WERI-Rb-1 (cell line): ENCODE results near the gene NSMCE3.

Experiments used
- DNase-seq: peaks from one replicate; pipeline ENCODE4 v3.0.0-alpha.2; 2020
- H3K27ac ChIP-seq: fragments of 250-450 bp; sonication (Bioruptor Pico); 2 replicates; pipeline ENCODE4 v1.5.1; 2020; ENCODE audit warnings: mild to moderate bottlenecking, moderate library complexity
- H3K27me3 ChIP-seq: fragments of 250-450 bp; sonication (Bioruptor Pico); 2 replicates; pipeline ENCODE4 v1.5.1; 2021; ENCODE audit warnings: mild to moderate bottlenecking, low read depth, moderate library complexity; ENCODE audit not compliant: insufficient read depth, severe bottlenecking
- H3K36me3 ChIP-seq: fragments of 250-450 bp; sonication (Bioruptor Pico); 2 replicates; pipeline ENCODE4 v1.5.1; 2020; ENCODE audit warnings: mild to moderate bottlenecking, moderate library complexity
- H3K4me3 ChIP-seq: 2 replicates; pipeline ENCODE4 v1.5.1; 2011; ENCODE audit warnings: low read depth, mild to moderate bottlenecking, control low read depth, low read length
- H3K9me3 ChIP-seq: fragments of 250-450 bp; sonication (Bioruptor Pico); 2 replicates; pipeline ENCODE4 v1.5.1; 2021; ENCODE audit warnings: mild to moderate bottlenecking, moderate library complexity; ENCODE audit not compliant: severe bottlenecking
- CTCF ChIP-seq: IDR thresholded peaks from 2 replicates; pipeline ENCODE4 v1.5.1; 2011; ENCODE audit warnings: low read depth, mild to moderate bottlenecking, control low read depth, inconsistent platforms, low read length

Gene NSMCE3

GRCh38 chr15:29269485-29270168 lies at the start of gene NSMCE3:
NSMCE3 (minus strand) TSS chr15:29269822; CDS start chr15:29269705, 117 bp downstream.
- DNase-seq = peak; percentile 83
- Histone ChIP-seq H3K4me3 (peak within 1 kb of the TSS; percentile 80), H3K36me3 (no peaks in the 10 kb centered on the region), H3K27me3 (peaks cover 50% of the 10 kb centered on the region), H3K9me3 (peaks cover 4% of the 10 kb centered on the region), H3K27ac (peak within 1 kb of the TSS; percentile 17; the same call in 1 of the 2 replicates)
- TF ChIP-seq CTCF = no peak

DNA sequence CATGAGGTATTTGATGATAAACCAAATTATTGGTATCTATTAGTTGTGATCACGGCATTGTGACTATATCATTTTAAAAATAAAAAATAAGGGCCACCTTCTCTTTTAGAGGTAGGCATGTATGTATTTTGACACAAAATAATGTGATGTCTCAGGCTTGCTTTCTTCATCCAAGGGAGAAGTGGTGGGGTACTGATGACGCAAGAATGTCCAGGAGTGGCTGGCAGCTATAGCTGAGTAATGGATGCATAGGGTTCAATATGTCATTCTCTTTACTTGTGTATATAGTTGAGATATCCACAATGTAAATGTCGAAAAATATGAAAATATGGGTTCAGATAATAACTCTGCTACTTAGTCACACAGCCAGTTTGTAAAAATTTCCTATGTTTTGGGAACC lies 46.8 kb upstream of the NSMCE3 start:
- Histone ChIP-seq H3K9me3 (no peaks in the 10 kb centered on the region), H3K36me3 (no peaks in the 10 kb centered on the region), H3K27me3 (peaks cover 83% of the 10 kb centered on the region), H3K4me3 (no peak overlapping the region), H3K27ac (no peak overlapping the region)
- no peak for TF ChIP-seq CTCF
- no peak for DNase-seq

GRCh38 chr15:29312387-29312786 lies 42.8 kb upstream of the NSMCE3 start:
- DNase-seq = no peak
- no peak overlapping the region for H3K4me3 ChIP-seq
- no peak for TF ChIP-seq CTCF
- peaks cover 86% of the 10 kb centered on the region for H3K27me3 ChIP-seq
- no peaks in the 10 kb centered on the region for H3K36me3 ChIP-seq
- no peaks in the 10 kb centered on the region for H3K9me3 ChIP-seq
- H3K27ac ChIP-seq = no peak overlapping the region

GRCh38 chr15:29311696-29312095 lies 42.1 kb upstream of the NSMCE3 start:
- H3K27ac ChIP-seq = no peak overlapping the region
- no peak overlapping the region for H3K4me3 ChIP-seq
- DNase-seq = no peak
- TF ChIP-seq CTCF = no peak
- peaks cover 84% of the 10 kb centered on the region for H3K27me3 ChIP-seq
- no peaks in the 10 kb centered on the region for H3K36me3 ChIP-seq
- no peaks in the 10 kb centered on the region for H3K9me3 ChIP-seq

- Histone ChIP-seq H3K4me3 (no peak overlapping the region), H3K9me3 (no peaks in the 10 kb centered on the region), H3K27me3 (peaks cover 82% of the 10 kb centered on the region), H3K27ac (no peak overlapping the region), H3K36me3 (no peaks in the 10 kb centered on the region)
- no peak for TF ChIP-seq CTCF
- DNase-seq = no peak
These were observed 39.5 kb upstream of the NSMCE3 start for GRCh38 chr15:29309139-29309538.

GRCh38 chr15:29308299-29308698 lies 38.7 kb upstream of the NSMCE3 start:
- H3K36me3 ChIP-seq = no peaks in the 10 kb centered on the region
- no peak overlapping the region for H3K27ac ChIP-seq
- no peak for DNase-seq
- no peak for TF ChIP-seq CTCF
- H3K4me3 ChIP-seq = no peak overlapping the region
- peaks cover 81% of the 10 kb centered on the region for H3K27me3 ChIP-seq
- H3K9me3 ChIP-seq = no peaks in the 10 kb centered on the region
